WTC11 (cell line): Measurements from ENCODE around the gene OR10H3. TPM values are rescaled to one million over a fixed set of nuclear protein-coding genes. Genes with fewer than 3 reads are reported as not detected.

ENCODE experiments used
- ATAC-seq: fragments of 200-7000 bp; cut with Tn5 transposase; 2 replicates; pipeline ENCODE4 v1.10.0; 2021; ENCODE audit warnings: mild to moderate bottlenecking, moderate library complexity
- CTCF ChIA-PET: fragments of 300-600 bp; sonication (Branson Sonifier 250); formaldehyde crosslinking; loops from one replicate; lab custom pipeline; 2021; ENCODE audit warnings: antibody characterized with exemption; lab: Charles Lee
- POLR2A ChIA-PET: fragments of 350-600 bp; sonication (Branson Sonifier 250); formaldehyde crosslinking; loops from one replicate; lab custom pipeline; 2021; ENCODE audit warnings: antibody characterized with exemption; lab: Charles Lee
- DNase-seq: peaks from one replicate; pipeline ENCODE4 v3.0.0; 2021; ENCODE audit warnings: low spot score
- H3K27ac Mint-ChIP-seq: 2 replicates; pipeline ENCODE4 v1.8.0; 2021; ENCODE audit warnings: mixed read lengths
- H3K27me3 Mint-ChIP-seq: 2 replicates; pipeline ENCODE4 v1.8.0; 2021; ENCODE audit warnings: low read depth, mild to moderate bottlenecking, moderate library complexity, mixed read lengths
- H3K36me3 Mint-ChIP-seq: 2 replicates; pipeline ENCODE4 v1.8.0; 2021; ENCODE audit warnings: mixed read lengths
- H3K4me1 Mint-ChIP-seq: 2 replicates; pipeline ENCODE4 v1.8.0; 2022; ENCODE audit warnings: mixed read lengths
- H3K4me3 Mint-ChIP-seq: 2 replicates; pipeline ENCODE4 v1.8.0; 2021; ENCODE audit warnings: mild to moderate bottlenecking, moderate library complexity, mixed read lengths
- H3K9me3 Mint-ChIP-seq: 2 replicates; pipeline ENCODE4 v1.8.0; 2021; ENCODE audit warnings: mixed read lengths
- CBFB ChIP-seq: sonication (generic); formaldehyde crosslinking; IDR thresholded peaks from 2 replicates; pipeline ENCODE4 v1.8.1; 2022; ENCODE audit warnings: mild to moderate bottlenecking, low read depth, missing genetic modification reagents
- EMX1 ChIP-seq: fragments of 250-450 bp; sonication (Bioruptor Pico); IDR thresholded peaks from 2 replicates; pipeline ENCODE4 v1.8.0; 2021; ENCODE audit warnings: mild to moderate bottlenecking
- GABPB1 ChIP-seq: sonication (generic); formaldehyde crosslinking; IDR thresholded peaks from 2 replicates; pipeline ENCODE4 v1.8.1; 2023; ENCODE audit warnings: mild to moderate bottlenecking, missing genetic modification reagents
- GTF2I ChIP-seq: fragments of 250-450 bp; sonication (Bioruptor Pico); conservative IDR thresholded peaks from 2 replicates; pipeline ENCODE4 v1.4.0; 2021; ENCODE audit warnings: mild to moderate bottlenecking
- HMGA2 ChIP-seq: fragments of 250-450 bp; sonication (Bioruptor Pico); IDR thresholded peaks from 2 replicates; pipeline ENCODE4 v1.4.0; 2021; ENCODE audit warnings: mild to moderate bottlenecking, moderate library complexity
- MXD4 ChIP-seq: fragments of 250-450 bp; sonication (Bioruptor Pico); IDR thresholded peaks from 2 replicates; pipeline ENCODE4 v1.8.0; 2021; ENCODE audit warnings: mild to moderate bottlenecking, moderate library complexity, borderline replicate concordance
- NFATC4 ChIP-seq: fragments of 250-450 bp; sonication (Bioruptor Pico); IDR thresholded peaks from 2 replicates; pipeline ENCODE4 v1.9.0; 2021; ENCODE audit warnings: mild to moderate bottlenecking
- NR1H2 ChIP-seq: sonication (generic); formaldehyde crosslinking; IDR thresholded peaks from 2 replicates; pipeline ENCODE4 v1.9.0; 2021; ENCODE audit warnings: mild to moderate bottlenecking, moderate library complexity, missing genetic modification reagents
- RORB ChIP-seq: fragments of 250-450 bp; sonication (Bioruptor Pico); IDR thresholded peaks from 2 replicates; pipeline ENCODE4 v1.9.0; 2021; ENCODE audit warnings: mild to moderate bottlenecking
- TEAD1 ChIP-seq: sonication (generic); formaldehyde crosslinking; IDR thresholded peaks from 2 replicates; pipeline ENCODE4 v1.8.0; 2022; ENCODE audit warnings: mild to moderate bottlenecking, missing genetic modification reagents
- ZNF138 ChIP-seq: sonication (generic); formaldehyde crosslinking; conservative IDR thresholded peaks from 2 replicates; pipeline ENCODE4 v1.8.1; 2022; ENCODE audit warnings: mild to moderate bottlenecking, moderate library complexity, missing genetic modification reagents
- total RNA-seq: library from RNA; stranded (reverse); gene quantifications from 3 replicates; pipeline ENCODE4 v1.2.3, GENCODE V29; 2021
- TF ChIP-seq, protein P1 (sequence below): sonication (generic); formaldehyde crosslinking; IDR thresholded peaks from 2 replicates; pipeline ENCODE4 v1.8.1; 2023; ENCODE audit warnings: mild to moderate bottlenecking, missing genetic modification reagents, moderate library complexity
- TF ChIP-seq, protein P2 (sequence below): sonication (generic); formaldehyde crosslinking; IDR thresholded peaks from 2 replicates; pipeline ENCODE4 v1.8.1; 2023; ENCODE audit warnings: mild to moderate bottlenecking, missing genetic modification reagents, moderate library complexity
- TF ChIP-seq, protein P3 (sequence below): sonication (generic); formaldehyde crosslinking; IDR thresholded peaks from 2 replicates; pipeline ENCODE4 v1.8.0; 2022; ENCODE audit warnings: mild to moderate bottlenecking, missing genetic modification reagents
- TF ChIP-seq, protein P4 (sequence below): sonication (generic); formaldehyde crosslinking; IDR thresholded peaks from 2 replicates; pipeline ENCODE4 v1.8.0; 2022; ENCODE audit warnings: missing genetic modification reagents
- TF ChIP-seq, protein P5 (sequence below): sonication (generic); formaldehyde crosslinking; IDR thresholded peaks from 2 replicates; pipeline ENCODE4 v1.8.1; 2023; ENCODE audit warnings: mild to moderate bottlenecking, moderate library complexity, missing genetic modification reagents
- TF ChIP-seq, protein P6 (sequence below): sonication (generic); formaldehyde crosslinking; IDR thresholded peaks from 2 replicates; pipeline ENCODE4 v1.8.1; 2023; ENCODE audit warnings: mild to moderate bottlenecking, missing genetic modification reagents
- TF ChIP-seq, protein P7 (sequence below): sonication (generic); formaldehyde crosslinking; IDR thresholded peaks from 2 replicates; pipeline ENCODE4 v1.8.0; 2023; ENCODE audit warnings: mild to moderate bottlenecking, missing genetic modification reagents

The OR10H3 gene
- total RNA-seq, 1 experiment from 2014 or later, result not detected

DNA sequence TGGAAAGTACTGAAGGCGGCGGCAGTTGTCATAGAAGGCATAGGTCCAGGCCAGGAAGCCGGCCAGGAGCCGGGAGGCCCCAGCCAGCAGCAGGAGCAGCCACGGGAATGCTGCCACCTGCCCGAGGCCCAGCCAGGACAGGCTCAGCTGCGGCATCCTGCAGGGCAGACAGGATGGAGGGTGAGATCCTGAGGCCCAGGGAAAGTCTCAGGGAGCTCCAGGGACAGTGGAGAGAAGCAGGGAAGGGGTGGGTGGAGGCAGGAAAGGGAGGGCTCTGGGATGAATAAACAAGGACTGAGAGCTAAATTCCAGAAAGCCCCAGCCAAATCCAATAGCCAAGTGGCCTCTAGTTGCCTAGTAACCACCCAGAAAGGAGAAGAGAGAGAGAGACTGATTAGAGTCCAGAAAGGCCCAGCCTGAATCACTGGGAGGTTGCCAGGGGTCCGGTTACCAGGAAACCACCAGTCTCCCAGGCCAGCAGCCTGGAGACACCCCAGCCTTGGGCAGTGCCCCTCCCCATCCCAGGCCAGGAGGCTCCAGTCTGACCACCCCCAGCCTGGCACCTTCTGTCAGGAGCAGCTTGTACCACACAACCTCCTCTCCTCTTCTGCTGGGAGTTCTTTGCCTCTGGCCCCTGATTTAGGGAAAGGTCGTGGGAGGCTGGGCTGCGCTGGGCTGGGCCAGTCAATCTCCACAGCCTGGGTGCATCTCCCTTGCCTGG, 42.1 kb downstream of the OR10H3 start (continued):
- TF ChIP-seq, protein P1, sequence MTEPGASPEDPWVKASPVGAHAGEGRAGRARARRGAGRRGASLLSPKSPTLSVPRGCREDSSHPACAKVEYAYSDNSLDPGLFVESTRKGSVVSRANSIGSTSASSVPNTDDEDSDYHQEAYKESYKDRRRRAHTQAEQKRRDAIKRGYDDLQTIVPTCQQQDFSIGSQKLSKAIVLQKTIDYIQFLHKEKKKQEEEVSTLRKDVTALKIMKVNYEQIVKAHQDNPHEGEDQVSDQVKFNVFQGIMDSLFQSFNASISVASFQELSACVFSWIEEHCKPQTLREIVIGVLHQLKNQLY (CRISPR knock-in tag), result no peak

DNA sequence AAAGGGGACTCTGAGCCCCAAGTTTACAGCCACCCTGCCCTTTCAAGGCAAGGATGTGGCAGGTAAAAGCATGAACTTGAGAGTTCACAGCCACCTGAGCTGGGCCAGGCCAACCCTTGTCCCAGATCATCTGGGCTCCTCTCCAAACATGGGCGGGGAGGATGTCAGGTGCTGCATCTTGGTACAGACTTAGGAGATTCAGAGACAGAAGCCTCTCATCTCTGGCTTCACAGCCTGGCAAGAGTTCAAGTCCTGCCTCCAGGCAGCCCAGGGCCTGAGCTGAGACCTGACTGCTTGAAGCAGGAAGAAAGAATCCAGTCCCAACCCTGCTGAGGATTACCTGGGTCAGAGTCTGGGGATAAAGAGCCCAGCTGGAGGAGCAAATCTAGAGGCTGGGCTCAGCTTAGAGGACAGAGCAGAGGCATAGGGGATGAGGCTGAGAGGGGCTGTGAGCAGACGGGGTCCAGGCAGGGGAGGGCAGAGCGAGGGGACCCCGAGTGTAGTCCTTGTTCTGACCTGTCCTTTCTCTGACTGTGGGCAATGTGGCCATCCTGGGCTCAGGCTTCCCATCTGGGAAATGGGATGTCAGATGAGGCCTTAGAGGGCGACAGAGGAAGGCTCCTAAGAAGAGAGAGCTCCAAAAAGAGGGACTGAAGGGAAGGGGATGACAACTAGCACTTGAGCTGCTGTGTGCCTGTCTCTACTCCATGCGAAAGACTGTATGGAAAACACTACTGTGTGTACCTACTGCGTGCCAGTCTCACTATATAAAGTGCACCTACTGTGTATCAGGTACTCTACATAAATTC, 43.0 kb downstream of the OR10H3 start:
- no peak for ATAC-seq
- Mint-ChIP-seq H3K9me3 (peaks cover 51% of the 10 kb centered on the region), H3K27me3 (peaks cover 13% of the 10 kb centered on the region; the same call in 1 of the 2 replicates), H3K4me3 (no peak overlapping the region), H3K27ac (no peak overlapping the region)
- CTCF ChIA-PET, result no interaction called here
- POLR2A ChIA-PET, result no interaction called here
- no peak for DNase-seq
- TF ChIP-seq NR1H2 (CRISPR knock-in tag), result no peak
- TF ChIP-seq GTF2I (CRISPR knock-in tag), result no peak
- TF ChIP-seq HMGA2, result no peak
- TF ChIP-seq, all 79 proteins: peak for 0
- H3K4me1 Mint-ChIP-seq, result no peaks in the 10 kb centered on the region
- H3K36me3 Mint-ChIP-seq, result peaks cover 44% of the 10 kb centered on the region

DNA sequence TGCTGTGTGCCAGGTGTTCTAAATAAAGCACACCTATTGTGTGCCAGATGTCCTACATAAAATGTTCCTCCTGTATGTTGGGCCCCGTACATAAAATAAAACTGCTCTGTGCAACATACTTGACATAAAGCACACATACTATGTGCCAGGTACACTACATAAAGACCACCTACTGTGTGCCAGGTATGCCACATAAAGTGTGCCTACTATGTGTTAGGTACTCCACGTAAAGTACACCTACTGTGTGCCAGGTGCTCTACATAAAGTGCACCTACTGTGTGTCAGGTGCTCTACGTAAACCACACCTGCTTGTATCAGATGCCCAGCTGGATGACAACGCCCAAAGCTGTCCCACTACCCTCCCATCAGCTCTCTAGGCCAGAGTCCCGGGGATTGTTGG, 43.9 kb downstream of the OR10H3 start:
- H3K27me3 Mint-ChIP-seq, result peaks cover 10% of the 10 kb centered on the region
- H3K4me3 Mint-ChIP-seq, result no peak overlapping the region
- peaks cover 37% of the 10 kb centered on the region for H3K36me3 Mint-ChIP-seq
- no peak for DNase-seq
- peaks cover 51% of the 10 kb centered on the region for H3K9me3 Mint-ChIP-seq
- no peak for ATAC-seq
- ChIA-PET POLR2A (no interaction called here), CTCF (no interaction called here)
- H3K27ac Mint-ChIP-seq, result no peak overlapping the region
- no peaks in the 10 kb centered on the region for H3K4me1 Mint-ChIP-seq
- TF ChIP-seq, protein P2, sequence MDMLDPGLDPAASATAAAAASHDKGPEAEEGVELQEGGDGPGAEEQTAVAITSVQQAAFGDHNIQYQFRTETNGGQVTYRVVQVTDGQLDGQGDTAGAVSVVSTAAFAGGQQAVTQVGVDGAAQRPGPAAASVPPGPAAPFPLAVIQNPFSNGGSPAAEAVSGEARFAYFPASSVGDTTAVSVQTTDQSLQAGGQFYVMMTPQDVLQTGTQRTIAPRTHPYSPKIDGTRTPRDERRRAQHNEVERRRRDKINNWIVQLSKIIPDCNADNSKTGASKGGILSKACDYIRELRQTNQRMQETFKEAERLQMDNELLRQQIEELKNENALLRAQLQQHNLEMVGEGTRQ, result no peak
- TF ChIP-seq NR1H2 (CRISPR knock-in tag), result no peak
- TF ChIP-seq, protein P3, sequence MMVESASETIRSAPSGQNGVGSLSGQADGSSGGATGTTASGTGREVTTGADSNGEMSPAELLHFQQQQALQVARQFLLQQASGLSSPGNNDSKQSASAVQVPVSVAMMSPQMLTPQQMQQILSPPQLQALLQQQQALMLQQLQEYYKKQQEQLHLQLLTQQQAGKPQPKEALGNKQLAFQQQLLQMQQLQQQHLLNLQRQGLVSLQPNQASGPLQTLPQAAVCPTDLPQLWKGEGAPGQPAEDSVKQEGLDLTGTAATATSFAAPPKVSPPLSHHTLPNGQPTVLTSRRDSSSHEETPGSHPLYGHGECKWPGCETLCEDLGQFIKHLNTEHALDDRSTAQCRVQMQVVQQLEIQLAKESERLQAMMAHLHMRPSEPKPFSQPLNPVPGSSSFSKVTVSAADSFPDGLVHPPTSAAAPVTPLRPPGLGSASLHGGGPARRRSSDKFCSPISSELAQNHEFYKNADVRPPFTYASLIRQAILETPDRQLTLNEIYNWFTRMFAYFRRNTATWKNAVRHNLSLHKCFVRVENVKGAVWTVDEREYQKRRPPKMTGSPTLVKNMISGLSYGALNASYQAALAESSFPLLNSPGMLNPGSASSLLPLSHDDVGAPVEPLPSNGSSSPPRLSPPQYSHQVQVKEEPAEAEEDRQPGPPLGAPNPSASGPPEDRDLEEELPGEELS (CRISPR knock-in tag), result no peak
- TF ChIP-seq, protein P4, sequence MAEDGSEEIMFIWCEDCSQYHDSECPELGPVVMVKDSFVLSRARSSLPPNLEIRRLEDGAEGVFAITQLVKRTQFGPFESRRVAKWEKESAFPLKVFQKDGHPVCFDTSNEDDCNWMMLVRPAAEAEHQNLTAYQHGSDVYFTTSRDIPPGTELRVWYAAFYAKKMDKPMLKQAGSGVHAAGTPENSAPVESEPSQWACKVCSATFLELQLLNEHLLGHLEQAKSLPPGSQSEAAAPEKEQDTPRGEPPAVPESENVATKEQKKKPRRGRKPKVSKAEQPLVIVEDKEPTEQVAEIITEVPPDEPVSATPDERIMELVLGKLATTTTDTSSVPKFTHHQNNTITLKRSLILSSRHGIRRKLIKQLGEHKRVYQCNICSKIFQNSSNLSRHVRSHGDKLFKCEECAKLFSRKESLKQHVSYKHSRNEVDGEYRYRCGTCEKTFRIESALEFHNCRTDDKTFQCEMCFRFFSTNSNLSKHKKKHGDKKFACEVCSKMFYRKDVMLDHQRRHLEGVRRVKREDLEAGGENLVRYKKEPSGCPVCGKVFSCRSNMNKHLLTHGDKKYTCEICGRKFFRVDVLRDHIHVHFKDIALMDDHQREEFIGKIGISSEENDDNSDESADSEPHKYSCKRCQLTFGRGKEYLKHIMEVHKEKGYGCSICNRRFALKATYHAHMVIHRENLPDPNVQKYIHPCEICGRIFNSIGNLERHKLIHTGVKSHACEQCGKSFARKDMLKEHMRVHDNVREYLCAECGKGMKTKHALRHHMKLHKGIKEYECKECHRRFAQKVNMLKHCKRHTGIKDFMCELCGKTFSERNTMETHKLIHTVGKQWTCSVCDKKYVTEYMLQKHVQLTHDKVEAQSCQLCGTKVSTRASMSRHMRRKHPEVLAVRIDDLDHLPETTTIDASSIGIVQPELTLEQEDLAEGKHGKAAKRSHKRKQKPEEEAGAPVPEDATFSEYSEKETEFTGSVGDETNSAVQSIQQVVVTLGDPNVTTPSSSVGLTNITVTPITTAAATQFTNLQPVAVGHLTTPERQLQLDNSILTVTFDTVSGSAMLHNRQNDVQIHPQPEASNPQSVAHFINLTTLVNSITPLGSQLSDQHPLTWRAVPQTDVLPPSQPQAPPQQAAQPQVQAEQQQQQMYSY (CRISPR knock-in tag), result no peak
- TF ChIP-seq TEAD1, result no peak
- no peak for TF ChIP-seq GABPB1 (CRISPR knock-in tag)
- no peak for TF ChIP-seq CBFB
- TF ChIP-seq, protein P5, sequence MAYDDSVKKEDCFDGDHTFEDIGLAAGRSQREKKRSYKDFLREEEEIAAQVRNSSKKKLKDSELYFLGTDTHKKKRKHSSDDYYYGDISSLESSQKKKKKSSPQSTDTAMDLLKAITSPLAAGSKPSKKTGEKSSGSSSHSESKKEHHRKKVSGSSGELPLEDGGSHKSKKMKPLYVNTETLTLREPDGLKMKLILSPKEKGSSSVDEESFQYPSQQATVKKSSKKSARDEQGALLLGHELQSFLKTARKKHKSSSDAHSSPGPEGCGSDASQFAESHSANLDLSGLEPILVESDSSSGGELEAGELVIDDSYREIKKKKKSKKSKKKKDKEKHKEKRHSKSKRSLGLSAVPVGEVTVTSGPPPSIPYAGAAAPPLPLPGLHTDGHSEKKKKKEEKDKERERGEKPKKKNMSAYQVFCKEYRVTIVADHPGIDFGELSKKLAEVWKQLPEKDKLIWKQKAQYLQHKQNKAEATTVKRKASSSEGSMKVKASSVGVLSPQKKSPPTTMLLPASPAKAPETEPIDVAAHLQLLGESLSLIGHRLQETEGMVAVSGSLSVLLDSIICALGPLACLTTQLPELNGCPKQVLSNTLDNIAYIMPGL (CRISPR knock-in tag), result no peak
- no peak for TF ChIP-seq EMX1 (CRISPR knock-in tag)
- no peak for TF ChIP-seq ZNF138 (CRISPR knock-in tag)
- TF ChIP-seq, protein P6, sequence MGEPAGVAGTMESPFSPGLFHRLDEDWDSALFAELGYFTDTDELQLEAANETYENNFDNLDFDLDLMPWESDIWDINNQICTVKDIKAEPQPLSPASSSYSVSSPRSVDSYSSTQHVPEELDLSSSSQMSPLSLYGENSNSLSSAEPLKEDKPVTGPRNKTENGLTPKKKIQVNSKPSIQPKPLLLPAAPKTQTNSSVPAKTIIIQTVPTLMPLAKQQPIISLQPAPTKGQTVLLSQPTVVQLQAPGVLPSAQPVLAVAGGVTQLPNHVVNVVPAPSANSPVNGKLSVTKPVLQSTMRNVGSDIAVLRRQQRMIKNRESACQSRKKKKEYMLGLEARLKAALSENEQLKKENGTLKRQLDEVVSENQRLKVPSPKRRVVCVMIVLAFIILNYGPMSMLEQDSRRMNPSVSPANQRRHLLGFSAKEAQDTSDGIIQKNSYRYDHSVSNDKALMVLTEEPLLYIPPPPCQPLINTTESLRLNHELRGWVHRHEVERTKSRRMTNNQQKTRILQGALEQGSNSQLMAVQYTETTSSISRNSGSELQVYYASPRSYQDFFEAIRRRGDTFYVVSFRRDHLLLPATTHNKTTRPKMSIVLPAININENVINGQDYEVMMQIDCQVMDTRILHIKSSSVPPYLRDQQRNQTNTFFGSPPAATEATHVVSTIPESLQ, result no peak
- TF ChIP-seq RORB (CRISPR knock-in tag), result no peak
- TF ChIP-seq, protein P7, sequence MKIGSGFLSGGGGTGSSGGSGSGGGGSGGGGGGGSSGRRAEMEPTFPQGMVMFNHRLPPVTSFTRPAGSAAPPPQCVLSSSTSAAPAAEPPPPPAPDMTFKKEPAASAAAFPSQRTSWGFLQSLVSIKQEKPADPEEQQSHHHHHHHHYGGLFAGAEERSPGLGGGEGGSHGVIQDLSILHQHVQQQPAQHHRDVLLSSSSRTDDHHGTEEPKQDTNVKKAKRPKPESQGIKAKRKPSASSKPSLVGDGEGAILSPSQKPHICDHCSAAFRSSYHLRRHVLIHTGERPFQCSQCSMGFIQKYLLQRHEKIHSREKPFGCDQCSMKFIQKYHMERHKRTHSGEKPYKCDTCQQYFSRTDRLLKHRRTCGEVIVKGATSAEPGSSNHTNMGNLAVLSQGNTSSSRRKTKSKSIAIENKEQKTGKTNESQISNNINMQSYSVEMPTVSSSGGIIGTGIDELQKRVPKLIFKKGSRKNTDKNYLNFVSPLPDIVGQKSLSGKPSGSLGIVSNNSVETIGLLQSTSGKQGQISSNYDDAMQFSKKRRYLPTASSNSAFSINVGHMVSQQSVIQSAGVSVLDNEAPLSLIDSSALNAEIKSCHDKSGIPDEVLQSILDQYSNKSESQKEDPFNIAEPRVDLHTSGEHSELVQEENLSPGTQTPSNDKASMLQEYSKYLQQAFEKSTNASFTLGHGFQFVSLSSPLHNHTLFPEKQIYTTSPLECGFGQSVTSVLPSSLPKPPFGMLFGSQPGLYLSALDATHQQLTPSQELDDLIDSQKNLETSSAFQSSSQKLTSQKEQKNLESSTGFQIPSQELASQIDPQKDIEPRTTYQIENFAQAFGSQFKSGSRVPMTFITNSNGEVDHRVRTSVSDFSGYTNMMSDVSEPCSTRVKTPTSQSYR, result no peak
- TF ChIP-seq NFATC4 (CRISPR knock-in tag), result no peak
- TF ChIP-seq MXD4 (CRISPR knock-in tag), result no peak
